HEK293 (cell line): ENCODE data around the gene VIT.

Source experiments
- MEIS1 ChIP-seq: sonication (generic); formaldehyde crosslinking; IDR thresholded peaks from 2 replicates; pipeline ENCODE4 v1.8.1; 2022; ENCODE audit warnings: missing genetic modification reagents, mild to moderate bottlenecking, borderline replicate concordance
- MZF1 ChIP-seq: fragments of 450-650 bp; formaldehyde crosslinking; IDR thresholded peaks from 2 replicates; pipeline ENCODE4 v1.5.1; 2017; ENCODE audit warnings: missing biosample characterization, missing genetic modification characterization, borderline replicate concordance
- YY1 ChIP-seq: fragments of 450-650 bp; formaldehyde crosslinking; IDR thresholded peaks from 2 replicates; pipeline ENCODE4 v1.5.1; 2018; ENCODE audit warnings: missing biosample characterization, missing genetic modification characterization
- ZFP37 ChIP-seq: fragments of 450-650 bp; formaldehyde crosslinking; IDR thresholded peaks from 2 replicates; pipeline ENCODE4 v1.5.1; 2016; ENCODE audit warnings: missing biosample characterization, missing genetic modification characterization
- ZNF146 ChIP-seq: fragments of 450-650 bp; formaldehyde crosslinking; IDR thresholded peaks from 2 replicates; pipeline ENCODE4 v1.5.1; 2016; ENCODE audit warnings: missing biosample characterization, missing genetic modification characterization
- ZNF223 ChIP-seq: fragments of 450-650 bp; formaldehyde crosslinking; IDR thresholded peaks from 2 replicates; pipeline ENCODE4 v1.5.1; 2016; ENCODE audit warnings: missing biosample characterization, missing genetic modification characterization
- ZNF274 ChIP-seq, 2 experiments: fragments of 200-500 bp in 1 of 2; fragments of 450-650 bp in 1 of 2; sonication (Bioruptor generic) in 1 of 2; formaldehyde crosslinking in 1 of 2; IDR thresholded peaks; 2 replicates each; pipeline versions ENCODE4 v1.5.1 to v1.6.1; 2014 to 2016; ENCODE audit warnings: borderline replicate concordance in 1 of 2, inconsistent platforms in 1 of 2, low read length in 1 of 2, missing biosample characterization in 1 of 2, missing genetic modification characterization in 1 of 2
- ZNF560 ChIP-seq: fragments of 450-650 bp; formaldehyde crosslinking; IDR thresholded peaks from 2 replicates; pipeline ENCODE4 v1.5.1; 2017; ENCODE audit warnings: missing biosample characterization, missing genetic modification characterization, borderline replicate concordance
- ZNF654 ChIP-seq: fragments of 450-650 bp; formaldehyde crosslinking; IDR thresholded peaks from 2 replicates; pipeline ENCODE4 v1.5.1; 2016; ENCODE audit warnings: low read depth, missing biosample characterization, missing genetic modification characterization
- TF ChIP-seq, protein P1 (sequence below): fragments of 450-650 bp; formaldehyde crosslinking; IDR thresholded peaks from 2 replicates; pipeline ENCODE4 v1.5.1; 2016; ENCODE audit warnings: missing biosample characterization, missing genetic modification characterization
- TF ChIP-seq, protein P2 (sequence below): fragments of 450-650 bp; formaldehyde crosslinking; IDR thresholded peaks from 2 replicates; pipeline ENCODE4 v1.5.1; 2016; ENCODE audit warnings: missing biosample characterization, missing genetic modification characterization
- TF ChIP-seq, protein P3 (sequence below): fragments of 450-650 bp; formaldehyde crosslinking; IDR thresholded peaks from 2 replicates; pipeline ENCODE4 v1.5.1; 2016; ENCODE audit warnings: missing biosample characterization, missing genetic modification characterization
- TF ChIP-seq, protein P4 (sequence below): fragments of 450-650 bp; formaldehyde crosslinking; IDR thresholded peaks from 2 replicates; pipeline ENCODE4 v1.5.1; 2016; ENCODE audit warnings: missing biosample characterization, missing genetic modification characterization

DNA sequence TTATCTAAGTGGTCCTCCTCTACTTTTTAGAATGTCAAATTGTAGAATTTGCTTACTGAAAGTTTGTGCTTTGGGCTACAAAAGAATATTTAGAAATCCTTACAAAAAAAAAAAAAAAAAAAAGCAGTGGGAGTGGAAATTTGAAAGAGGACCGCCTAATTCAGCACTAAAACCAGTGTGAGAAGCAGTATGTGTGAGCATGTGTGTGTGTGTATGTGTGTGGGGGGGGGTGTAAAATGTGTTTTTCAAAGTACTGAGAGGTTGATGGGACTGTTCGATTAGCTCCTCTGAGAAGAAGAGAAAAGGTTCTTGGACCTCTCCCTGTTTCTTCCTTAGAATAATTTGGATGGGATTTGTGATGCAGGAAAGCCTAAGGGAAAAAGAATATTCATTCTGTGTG, at the start of gene VIT:
- TF ChIP-seq YY1 (no peak), ZFP37 (no peak), ZNF560 (no peak), MZF1 (tag by site-specific recombination) (no peak), ZNF146 (tag by site-specific recombination) (no peak), ZNF223 (tag by site-specific recombination) (no peak), ZNF654 (tag by site-specific recombination) (no peak), ZNF274 (IDR thresholded peaks at IDR 0.05; ENCODE audit: low read length) (no peak), ZNF274 (tag by site-specific recombination; IDR thresholded peaks at IDR 0.05; ENCODE audit: borderline replicate concordance) (no peak), MEIS1 (CRISPR knock-in tag) (no peak)
- TF ChIP-seq, protein P1, sequence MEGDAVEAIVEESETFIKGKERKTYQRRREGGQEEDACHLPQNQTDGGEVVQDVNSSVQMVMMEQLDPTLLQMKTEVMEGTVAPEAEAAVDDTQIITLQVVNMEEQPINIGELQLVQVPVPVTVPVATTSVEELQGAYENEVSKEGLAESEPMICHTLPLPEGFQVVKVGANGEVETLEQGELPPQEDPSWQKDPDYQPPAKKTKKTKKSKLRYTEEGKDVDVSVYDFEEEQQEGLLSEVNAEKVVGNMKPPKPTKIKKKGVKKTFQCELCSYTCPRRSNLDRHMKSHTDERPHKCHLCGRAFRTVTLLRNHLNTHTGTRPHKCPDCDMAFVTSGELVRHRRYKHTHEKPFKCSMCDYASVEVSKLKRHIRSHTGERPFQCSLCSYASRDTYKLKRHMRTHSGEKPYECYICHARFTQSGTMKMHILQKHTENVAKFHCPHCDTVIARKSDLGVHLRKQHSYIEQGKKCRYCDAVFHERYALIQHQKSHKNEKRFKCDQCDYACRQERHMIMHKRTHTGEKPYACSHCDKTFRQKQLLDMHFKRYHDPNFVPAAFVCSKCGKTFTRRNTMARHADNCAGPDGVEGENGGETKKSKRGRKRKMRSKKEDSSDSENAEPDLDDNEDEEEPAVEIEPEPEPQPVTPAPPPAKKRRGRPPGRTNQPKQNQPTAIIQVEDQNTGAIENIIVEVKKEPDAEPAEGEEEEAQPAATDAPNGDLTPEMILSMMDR (tag by site-specific recombination) = no peak
- TF ChIP-seq, protein P2, sequence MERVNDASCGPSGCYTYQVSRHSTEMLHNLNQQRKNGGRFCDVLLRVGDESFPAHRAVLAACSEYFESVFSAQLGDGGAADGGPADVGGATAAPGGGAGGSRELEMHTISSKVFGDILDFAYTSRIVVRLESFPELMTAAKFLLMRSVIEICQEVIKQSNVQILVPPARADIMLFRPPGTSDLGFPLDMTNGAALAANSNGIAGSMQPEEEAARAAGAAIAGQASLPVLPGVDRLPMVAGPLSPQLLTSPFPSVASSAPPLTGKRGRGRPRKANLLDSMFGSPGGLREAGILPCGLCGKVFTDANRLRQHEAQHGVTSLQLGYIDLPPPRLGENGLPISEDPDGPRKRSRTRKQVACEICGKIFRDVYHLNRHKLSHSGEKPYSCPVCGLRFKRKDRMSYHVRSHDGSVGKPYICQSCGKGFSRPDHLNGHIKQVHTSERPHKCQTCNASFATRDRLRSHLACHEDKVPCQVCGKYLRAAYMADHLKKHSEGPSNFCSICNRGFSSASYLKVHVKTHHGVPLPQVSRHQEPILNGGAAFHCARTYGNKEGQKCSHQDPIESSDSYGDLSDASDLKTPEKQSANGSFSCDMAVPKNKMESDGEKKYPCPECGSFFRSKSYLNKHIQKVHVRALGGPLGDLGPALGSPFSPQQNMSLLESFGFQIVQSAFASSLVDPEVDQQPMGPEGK (tag by site-specific recombination) = no peak
- TF ChIP-seq, protein P3, sequence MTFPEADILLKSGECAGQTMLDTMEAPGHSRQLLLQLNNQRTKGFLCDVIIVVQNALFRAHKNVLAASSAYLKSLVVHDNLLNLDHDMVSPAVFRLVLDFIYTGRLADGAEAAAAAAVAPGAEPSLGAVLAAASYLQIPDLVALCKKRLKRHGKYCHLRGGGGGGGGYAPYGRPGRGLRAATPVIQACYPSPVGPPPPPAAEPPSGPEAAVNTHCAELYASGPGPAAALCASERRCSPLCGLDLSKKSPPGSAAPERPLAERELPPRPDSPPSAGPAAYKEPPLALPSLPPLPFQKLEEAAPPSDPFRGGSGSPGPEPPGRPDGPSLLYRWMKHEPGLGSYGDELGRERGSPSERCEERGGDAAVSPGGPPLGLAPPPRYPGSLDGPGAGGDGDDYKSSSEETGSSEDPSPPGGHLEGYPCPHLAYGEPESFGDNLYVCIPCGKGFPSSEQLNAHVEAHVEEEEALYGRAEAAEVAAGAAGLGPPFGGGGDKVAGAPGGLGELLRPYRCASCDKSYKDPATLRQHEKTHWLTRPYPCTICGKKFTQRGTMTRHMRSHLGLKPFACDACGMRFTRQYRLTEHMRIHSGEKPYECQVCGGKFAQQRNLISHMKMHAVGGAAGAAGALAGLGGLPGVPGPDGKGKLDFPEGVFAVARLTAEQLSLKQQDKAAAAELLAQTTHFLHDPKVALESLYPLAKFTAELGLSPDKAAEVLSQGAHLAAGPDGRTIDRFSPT = no peak
- TF ChIP-seq, protein P4, sequence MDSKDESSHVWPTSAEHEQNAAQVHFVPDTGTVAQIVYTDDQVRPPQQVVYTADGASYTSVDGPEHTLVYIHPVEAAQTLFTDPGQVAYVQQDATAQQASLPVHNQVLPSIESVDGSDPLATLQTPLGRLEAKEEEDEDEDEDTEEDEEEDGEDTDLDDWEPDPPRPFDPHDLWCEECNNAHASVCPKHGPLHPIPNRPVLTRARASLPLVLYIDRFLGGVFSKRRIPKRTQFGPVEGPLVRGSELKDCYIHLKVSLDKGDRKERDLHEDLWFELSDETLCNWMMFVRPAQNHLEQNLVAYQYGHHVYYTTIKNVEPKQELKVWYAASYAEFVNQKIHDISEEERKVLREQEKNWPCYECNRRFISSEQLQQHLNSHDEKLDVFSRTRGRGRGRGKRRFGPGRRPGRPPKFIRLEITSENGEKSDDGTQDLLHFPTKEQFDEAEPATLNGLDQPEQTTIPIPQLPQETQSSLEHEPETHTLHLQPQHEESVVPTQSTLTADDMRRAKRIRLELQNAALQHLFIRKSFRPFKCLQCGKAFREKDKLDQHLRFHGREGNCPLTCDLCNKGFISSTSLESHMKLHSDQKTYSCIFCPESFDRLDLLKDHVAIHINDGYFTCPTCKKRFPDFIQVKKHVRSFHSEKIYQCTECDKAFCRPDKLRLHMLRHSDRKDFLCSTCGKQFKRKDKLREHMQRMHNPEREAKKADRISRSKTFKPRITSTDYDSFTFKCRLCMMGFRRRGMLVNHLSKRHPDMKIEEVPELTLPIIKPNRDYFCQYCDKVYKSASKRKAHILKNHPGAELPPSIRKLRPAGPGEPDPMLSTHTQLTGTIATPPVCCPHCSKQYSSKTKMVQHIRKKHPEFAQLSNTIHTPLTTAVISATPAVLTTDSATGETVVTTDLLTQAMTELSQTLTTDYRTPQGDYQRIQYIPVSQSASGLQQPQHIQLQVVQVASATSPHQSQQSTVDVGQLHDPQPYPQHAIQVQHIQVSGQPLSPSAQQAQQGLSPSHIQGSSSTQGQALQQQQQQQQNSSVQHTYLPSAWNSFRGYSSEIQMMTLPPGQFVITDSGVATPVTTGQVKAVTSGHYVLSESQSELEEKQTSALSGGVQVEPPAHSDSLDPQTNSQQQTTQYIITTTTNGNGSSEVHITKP (tag by site-specific recombination) = no peak
